Lung (tissue), 10 donors: Measurements from ENCODE around the gene GTF2I. TPM values are rescaled to one million over a fixed set of nuclear protein-coding genes. Genes with fewer than 3 reads are reported as not detected.
"Not testable (repeated sequence)": the region's sequence is repeated elsewhere in the genome, so short reads cannot be mapped to it uniquely, and the experiment has no call there.

ENCODE experiments used
- ATAC-seq: fragments of 200-7000 bp; cut with Tn5 transposase; one replicate; pipeline ENCODE4 v1.9.1; 2020; ENCODE audit warnings: moderate number of reproducible peaks; ENCODE audit not compliant: insufficient read depth, low FRiP score
- DNase-seq, 3 donors: peaks; one replicate each; pipeline ENCODE4 v3.0.0-alpha.2; 2013 to 2017
- H3K27ac ChIP-seq, 2 donors: one replicate each; pipeline ENCODE4 v1.5.1; 2013; ENCODE audit warnings: mild to moderate bottlenecking in 2 of 2, moderate library complexity in 2 of 2, control low read depth in 1 of 2, inconsistent platforms in 1 of 2, low read depth in 1 of 2, low read length in 1 of 2
- H3K27me3 ChIP-seq, 3 donors: one replicate each; pipeline ENCODE4 v1.5.1; 2013; ENCODE audit warnings: low read length in 2 of 3; ENCODE audit not compliant: control insufficient read depth in 3 of 3, insufficient read depth in 3 of 3
- H3K36me3 ChIP-seq, 4 donors: one replicate each; pipeline ENCODE4 v1.5.1; 2013; ENCODE audit warnings: low read length in 4 of 4, mild to moderate bottlenecking in 1 of 4, moderate library complexity in 1 of 4; ENCODE audit not compliant: control insufficient read depth in 4 of 4, insufficient read depth in 4 of 4
- H3K4me1 ChIP-seq, 5 donors: one replicate each; pipeline ENCODE4 v1.5.1; 2013; ENCODE audit warnings: low read length in 5 of 5, mild to moderate bottlenecking in 2 of 5, moderate library complexity in 1 of 5; ENCODE audit not compliant: control insufficient read depth in 5 of 5, insufficient read depth in 5 of 5
- H3K4me3 ChIP-seq: one replicate; pipeline ENCODE4 v1.5.1; 2013; ENCODE audit warnings: mild to moderate bottlenecking, control low read depth, moderate library complexity
- H3K9ac ChIP-seq, 2 donors: one replicate each; pipeline ENCODE4 v1.5.1; 2013; ENCODE audit warnings: low read length in 2 of 2, control low read depth in 1 of 2; ENCODE audit not compliant: insufficient read depth in 1 of 2
- H3K9me3 ChIP-seq, 4 donors: one replicate each; pipeline ENCODE4 v1.5.1; 2013; ENCODE audit warnings: low read length in 3 of 4, mild to moderate bottlenecking in 1 of 4, moderate library complexity in 1 of 4; ENCODE audit not compliant: control insufficient read depth in 4 of 4, insufficient read depth in 3 of 4
- WGBS, 2 donors: extraction: QIAGEN DNeasy Blood & Tissue Kit; methylation state at CpG; one replicate each; pipeline ENCODE4 v1.1.7; 2013; 5-methylcytosine and 5-hydroxymethylcytosine counted together
- polyA plus RNA-seq, 2 donors: library from polyadenylated mRNA; stranded (reverse); fragments of 200-250 nt; gene quantifications; one replicate each; pipeline ENCODE4 v1.2.1, GENCODE V29; 2013
- total RNA-seq, 2 donors: library from RNA; depleted of rRNA in 1 of 2; stranded (reverse); fragments of >200 nt in 1 of 2; gene quantifications; one replicate each; pipeline ENCODE4 v1.2.1, GENCODE V29; 2014 to 2021
- donor health status: Bipolar disorder and iron deficiency.
- donor health status: healthy.
- donor health status: DM: yes; HTN: yes; CAD: no.

The GTF2I gene
- total and polyA plus RNA-seq, 4 donors = 27.7 to 353 (median 138) TPM

DNA sequence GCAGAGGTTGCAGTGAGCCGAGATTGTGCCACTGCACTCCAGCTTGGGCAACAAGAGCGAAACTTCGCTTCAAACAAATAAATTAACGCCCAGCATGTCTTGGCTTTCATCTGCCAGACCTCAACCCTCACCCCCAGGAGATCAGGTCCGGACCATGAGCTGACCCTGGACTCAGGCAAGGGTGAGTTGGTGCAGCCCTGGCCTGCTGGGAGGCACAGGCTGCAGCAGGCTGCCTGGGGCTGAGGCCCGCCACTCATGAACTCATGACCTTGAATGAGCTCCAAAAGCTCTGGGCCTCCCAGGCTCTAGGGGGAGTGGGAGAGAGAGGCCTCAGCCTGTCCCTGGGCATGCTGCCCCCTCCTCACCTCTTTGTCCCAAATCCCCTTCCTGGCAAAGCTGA, 114.6 kb downstream of the GTF2I start:
- H3K9ac ChIP-seq, H3K27me3 ChIP-seq, H3K36me3 ChIP-seq, H3K4me3 ChIP-seq, H3K9me3 ChIP-seq, H3K4me1 ChIP-seq, H3K27ac ChIP-seq, ATAC-seq, DNase-seq: not testable (repeated sequence)
- WGBS, 2 donors = 92 to 94% methylated on average over 6 of the region's 6 CpGs

DNA sequence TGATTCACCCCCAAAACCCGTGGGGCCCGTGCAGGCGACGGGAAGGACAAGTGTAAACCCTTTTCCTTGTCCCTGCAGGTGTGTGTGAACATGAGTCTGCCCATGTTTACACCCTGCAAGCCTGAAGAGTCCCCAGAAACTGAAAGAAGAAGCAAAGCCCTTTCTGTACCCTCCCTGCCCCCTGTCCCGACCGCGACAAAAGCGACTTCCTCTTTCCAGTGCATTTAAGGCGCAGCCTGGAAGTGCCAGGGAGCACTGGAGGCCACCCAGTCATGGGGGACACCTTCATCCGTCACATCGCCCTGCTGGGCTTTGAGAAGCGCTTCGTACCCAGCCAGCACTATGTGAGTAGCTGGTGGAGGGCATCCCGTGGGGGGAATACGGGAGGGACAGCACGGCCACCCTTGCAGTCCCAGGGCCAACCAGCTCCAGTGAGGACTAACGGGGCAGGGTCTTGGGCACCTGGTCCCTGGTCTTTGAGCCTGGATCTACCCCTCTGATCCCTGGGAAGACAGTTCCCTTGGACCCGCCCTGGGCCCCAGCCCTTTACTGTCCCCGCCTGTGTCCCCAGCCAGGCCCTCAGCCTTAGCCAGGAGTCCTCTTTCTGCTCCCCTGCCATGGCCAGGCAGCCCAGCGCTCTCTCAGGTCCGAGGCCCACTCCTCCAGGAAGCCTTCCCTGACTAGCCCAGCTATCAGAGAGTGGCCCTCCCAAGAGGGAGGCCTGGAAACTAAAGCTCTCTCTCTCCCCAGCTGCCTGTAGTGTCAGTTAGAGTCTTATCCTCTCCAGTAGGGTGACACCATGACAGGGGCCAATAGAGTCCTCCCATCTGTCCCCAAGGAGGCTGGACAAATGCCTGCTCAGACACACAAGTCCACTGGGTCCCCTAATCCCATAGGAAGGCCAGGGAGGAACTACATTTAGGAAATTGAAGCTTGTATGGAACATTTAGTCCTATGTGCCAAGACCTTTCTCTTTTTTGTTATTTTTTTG, 116.5 kb downstream of the GTF2I start, which contains the start of gene NCF1:
NCF1 (plus strand) TSS at position 252 of the 991 bp plus-strand sequence; CDS start at position 273, 21 bp downstream.
- DNase-seq, H3K4me3 ChIP-seq, H3K9ac ChIP-seq, H3K9me3 ChIP-seq, H3K27me3 ChIP-seq, H3K36me3 ChIP-seq, H3K27ac ChIP-seq, H3K4me1 ChIP-seq: not testable (repeated sequence)
- no CpG with 5 or more reads among the region's 21 CpGs for WGBS, 2 donors
- ATAC-seq = peak; percentile 49

DNA sequence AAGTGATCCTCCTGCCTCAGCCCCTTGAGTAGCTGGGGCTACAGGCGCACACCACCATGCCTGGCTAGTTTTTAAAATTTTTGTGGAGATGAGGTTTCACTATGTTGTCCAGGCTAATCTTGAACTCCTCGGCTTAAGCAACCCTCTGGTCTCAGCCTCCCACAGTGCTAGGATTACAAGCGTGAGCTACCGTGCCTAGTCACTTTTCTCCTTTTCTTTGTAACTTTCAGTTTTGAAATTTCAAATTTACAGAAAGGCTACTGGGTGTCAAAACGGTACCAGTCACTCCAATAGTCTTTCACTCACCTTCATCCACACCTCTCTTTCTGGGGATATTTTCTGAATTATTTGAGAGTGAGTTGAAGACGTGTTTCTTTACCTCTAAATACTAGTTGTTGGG, 117.6 kb downstream of the GTF2I start:
- DNase-seq, H3K4me1 ChIP-seq, ATAC-seq, H3K9ac ChIP-seq, H3K27ac ChIP-seq, H3K27me3 ChIP-seq, H3K4me3 ChIP-seq, H3K36me3 ChIP-seq, H3K9me3 ChIP-seq: not testable (repeated sequence)
- no CpG with 5 or more reads among the region's 6 CpGs for whole genome bisulfite sequencing, 2 donors

DNA sequence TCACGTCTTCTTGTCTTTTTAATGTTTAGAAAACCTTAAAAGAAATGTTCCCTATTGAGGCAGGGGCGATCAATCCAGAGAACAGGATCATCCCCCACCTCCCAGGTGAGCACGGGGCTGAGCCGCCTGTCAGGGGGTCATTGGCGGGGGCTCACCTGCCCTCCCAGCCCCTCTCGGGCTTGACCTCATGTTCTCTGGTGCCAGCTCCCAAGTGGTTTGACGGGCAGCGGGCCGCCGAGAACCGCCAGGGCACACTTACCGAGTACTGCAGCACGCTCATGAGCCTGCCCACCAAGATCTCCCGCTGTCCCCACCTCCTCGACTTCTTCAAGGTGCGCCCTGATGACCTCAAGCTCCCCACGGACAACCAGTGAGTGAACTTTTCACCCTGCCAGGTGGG, 121.5 kb downstream of the GTF2I start:
- ATAC-seq, H3K27ac ChIP-seq, H3K4me3 ChIP-seq, H3K9me3 ChIP-seq, H3K27me3 ChIP-seq, H3K9ac ChIP-seq, H3K36me3 ChIP-seq, H3K4me1 ChIP-seq, DNase-seq: not testable (repeated sequence)
- 80 to 95% methylated on average over 11 to 13 of the region's 17 CpGs for whole genome bisulfite sequencing, 2 donors

DNA sequence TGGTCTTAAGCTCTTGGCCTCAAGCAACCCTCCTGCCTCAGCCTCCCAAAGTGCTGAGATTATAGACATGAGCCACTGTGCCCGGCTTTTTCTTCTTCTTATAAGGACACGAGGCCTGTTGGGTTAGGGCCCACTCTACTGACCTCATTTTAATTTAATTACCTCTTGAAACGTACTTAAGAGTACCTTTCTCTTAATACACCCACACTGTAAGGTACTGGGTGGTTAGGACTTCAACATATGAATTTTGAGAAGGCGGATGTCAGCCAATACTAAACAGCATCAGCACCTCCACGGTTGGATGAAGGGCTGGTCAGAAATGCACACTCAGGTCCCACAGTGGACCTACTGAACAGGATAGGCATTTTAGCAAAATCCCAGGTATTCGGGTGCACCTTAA, 124.2 kb downstream of the GTF2I start:
- not testable (repeated sequence) for H3K4me1 ChIP-seq, H3K4me3 ChIP-seq, H3K9ac ChIP-seq, DNase-seq, H3K27ac ChIP-seq, H3K27me3 ChIP-seq, H3K9me3 ChIP-seq, H3K36me3 ChIP-seq
- peak; percentile 11 for ATAC-seq
- 75 to 90% methylated on average over 3 of the region's 6 CpGs for WGBS, 2 donors

DNA sequence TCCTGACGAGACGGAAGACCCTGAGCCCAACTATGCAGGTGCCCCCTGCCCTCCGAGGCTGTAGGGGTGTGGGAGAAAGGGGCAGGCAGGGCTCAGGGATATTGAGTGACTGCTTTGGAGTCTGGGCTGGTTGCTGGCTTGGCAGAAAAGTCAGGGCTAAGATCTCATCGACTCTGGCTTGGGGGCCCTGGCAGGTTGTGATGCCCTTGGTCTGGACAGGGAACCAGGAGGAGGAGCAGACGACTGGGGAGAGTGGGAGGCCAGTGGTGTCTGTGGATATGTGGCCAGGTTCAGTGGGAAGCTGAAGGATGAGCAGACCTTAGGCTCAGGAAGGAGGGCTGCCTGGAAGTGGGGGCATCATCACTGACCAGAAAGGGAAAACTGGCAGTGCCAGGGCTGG, 126.1 kb downstream of the GTF2I start:
- not testable (repeated sequence) for ATAC-seq, H3K9ac ChIP-seq, H3K4me1 ChIP-seq, H3K4me3 ChIP-seq, H3K9me3 ChIP-seq, H3K27me3 ChIP-seq, H3K27ac ChIP-seq, DNase-seq, H3K36me3 ChIP-seq
- WGBS, 2 donors = 79 to 92% methylated on average over 4 to 5 of the region's 5 CpGs

DNA sequence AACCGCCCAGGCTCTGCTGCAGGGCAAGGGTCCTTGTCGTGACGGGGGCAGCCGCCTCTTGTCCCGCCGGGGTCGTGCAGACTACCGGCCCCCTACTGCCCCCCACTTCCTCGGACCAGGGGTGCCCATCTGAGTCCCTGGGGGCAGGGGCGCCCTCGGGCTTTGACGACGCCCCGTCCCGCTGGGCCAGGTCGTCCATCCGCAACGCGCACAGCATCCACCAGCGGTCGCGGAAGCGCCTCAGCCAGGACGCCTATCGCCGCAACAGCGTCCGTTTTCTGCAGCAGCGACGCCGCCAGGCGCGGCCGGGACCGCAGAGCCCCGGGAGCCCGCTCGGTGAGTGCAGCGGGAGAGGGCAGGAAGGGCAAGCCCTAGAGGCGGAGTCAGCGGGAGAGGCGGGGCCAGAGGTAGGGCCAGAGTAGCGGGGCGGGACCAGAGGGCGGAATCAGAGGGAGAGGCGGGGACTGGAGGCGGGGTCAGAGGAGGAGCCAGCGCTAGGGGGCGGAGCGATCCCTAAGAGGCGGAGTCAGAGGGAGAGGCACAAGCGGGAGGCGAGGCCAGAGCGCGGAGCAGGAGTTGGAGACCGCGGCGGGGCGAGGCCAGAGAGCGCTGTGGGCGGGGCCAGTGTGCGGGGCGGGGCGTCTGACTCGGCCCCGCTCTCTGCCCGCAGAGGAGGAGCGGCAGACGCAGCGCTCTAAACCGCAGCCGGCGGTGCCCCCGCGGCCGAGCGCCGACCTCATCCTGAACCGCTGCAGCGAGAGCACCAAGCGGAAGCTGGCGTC, 131.0 kb downstream of the GTF2I start:
- H3K4me1 ChIP-seq, H3K9ac ChIP-seq, H3K9me3 ChIP-seq, H3K36me3 ChIP-seq, H3K27me3 ChIP-seq, H3K4me3 ChIP-seq: not testable (repeated sequence)
- 0% methylated on average over 9 to 42 of the region's 82 CpGs for WGBS, 2 donors
- DNase-seq (peak; percentile 88 to 95 (median 91)), ATAC-seq (peak; percentile 96)
- peak overlapping the region in 1 of 2 donors; percentile 33 for H3K27ac ChIP-seq
